Measurements from ENCODE around the gene SSR1. TPM values are rescaled to one million over a fixed set of nuclear protein-coding genes. Genes with fewer than 3 reads are reported as not detected.
A peak's percentile ranks its signal among the peaks of the same experiment; 100 is the strongest.

Gene SSR1
- total and polyA plus RNA-seq, 9 of the 15 experiments (the other 6 are each of a cell fraction or from before 2014, with no cell fraction given) = 87.7 to 220 (median 144) TPM

DNA sequence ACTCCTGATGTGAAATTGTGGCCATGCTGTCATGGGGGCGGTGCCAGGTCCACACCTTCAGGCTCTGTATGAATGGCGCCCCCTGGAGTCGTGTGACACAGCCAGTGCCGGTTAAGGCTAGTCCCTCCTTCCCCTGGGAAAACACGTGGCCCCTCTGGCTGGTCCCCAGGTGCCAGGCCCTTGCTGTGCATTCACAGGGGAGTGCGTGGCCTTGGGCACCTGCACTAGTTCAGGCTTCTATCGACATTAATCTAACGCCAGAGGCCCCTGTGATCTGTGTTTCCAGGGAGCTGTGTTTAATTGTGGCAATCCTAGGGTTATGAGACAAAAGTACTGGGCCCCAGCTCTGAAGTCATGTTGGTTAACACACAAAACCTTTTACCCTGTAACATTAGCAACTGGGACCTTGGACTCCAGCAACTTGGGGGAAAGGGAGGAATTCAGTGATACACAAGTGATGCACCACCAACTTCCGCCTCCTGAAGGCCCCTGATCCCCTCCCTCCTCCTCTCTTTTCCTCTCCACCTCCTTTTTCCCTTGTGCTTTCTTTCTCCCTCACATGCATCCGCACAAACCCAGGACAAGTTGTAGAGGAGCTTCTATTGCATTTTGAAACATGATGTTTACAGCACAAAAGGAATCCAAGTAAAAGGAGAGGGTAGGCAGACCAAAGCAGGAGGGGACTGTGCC lies 74.0 kb downstream of the SSR1 start (continued):
- TF ChIP-seq, protein P1, sequence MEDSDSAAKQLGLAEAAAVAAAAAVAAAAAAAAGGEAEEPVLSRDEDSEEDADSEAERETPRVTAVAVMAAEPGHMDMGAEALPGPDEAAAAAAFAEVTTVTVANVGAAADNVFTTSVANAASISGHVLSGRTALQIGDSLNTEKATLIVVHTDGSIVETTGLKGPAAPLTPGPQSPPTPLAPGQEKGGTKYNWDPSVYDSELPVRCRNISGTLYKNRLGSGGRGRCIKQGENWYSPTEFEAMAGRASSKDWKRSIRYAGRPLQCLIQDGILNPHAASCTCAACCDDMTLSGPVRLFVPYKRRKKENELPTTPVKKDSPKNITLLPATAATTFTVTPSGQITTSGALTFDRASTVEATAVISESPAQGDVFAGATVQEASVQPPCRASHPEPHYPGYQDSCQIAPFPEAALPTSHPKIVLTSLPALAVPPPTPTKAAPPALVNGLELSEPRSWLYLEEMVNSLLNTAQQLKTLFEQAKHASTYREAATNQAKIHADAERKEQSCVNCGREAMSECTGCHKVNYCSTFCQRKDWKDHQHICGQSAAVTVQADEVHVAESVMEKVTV (CRISPR knock-in tag; IDR thresholded peaks at IDR 0.05) = peak; percentile 65
- TF ChIP-seq, protein P2, sequence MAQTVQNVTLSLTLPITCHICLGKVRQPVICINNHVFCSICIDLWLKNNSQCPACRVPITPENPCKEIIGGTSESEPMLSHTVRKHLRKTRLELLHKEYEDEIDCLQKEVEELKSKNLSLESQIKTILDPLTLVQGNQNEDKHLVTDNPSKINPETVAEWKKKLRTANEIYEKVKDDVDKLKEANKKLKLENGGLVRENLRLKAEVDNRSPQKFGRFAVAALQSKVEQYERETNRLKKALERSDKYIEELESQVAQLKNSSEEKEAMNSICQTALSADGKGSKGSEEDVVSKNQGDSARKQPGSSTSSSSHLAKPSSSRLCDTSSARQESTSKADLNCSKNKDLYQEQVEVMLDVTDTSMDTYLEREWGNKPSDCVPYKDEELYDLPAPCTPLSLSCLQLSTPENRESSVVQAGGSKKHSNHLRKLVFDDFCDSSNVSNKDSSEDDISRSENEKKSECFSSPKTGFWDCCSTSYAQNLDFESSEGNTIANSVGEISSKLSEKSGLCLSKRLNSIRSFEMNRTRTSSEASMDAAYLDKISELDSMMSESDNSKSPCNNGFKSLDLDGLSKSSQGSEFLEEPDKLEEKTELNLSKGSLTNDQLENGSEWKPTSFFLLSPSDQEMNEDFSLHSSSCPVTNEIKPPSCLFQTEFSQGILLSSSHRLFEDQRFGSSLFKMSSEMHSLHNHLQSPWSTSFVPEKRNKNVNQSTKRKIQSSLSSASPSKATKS (CRISPR knock-in tag; IDR thresholded peaks at IDR 0.05) = no peak
- TF ChIP-seq TCFL5 (CRISPR knock-in tag; conservative IDR thresholded peaks at IDR 0.05) = no peak
- TF ChIP-seq PRPF4 (IDR thresholded peaks at IDR 0.05; ENCODE audit: insufficient read depth, low read depth, low read length, poor library complexity, severe bottlenecking) = no peak

DNA sequence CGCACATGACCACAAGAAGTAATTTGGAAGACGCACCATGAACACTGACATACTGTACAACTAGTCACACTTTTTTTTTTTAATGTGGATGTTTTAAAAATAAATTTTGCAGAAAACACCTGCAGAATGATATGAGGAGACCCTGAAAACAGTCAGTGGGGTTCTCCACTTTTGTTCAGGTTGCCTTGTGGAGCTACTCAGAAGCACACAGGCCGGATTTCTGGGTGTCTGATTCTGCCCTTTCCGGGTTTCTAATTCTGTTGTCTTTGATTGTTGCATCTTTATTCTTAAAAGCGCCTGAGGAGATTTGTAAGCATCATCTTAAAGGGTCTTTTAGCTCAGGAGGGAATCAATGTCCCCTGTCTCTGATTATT lies 74.5 kb downstream of the SSR1 start:
- CTCF ChIA-PET (ENCODE audit: low intra/inter-chr PET ratio) = interaction anchor here (0.7 to 1.7 kb wide), 3 partner anchors 479 to 562 kb away, joined by 4 to 11 read pairs (median 7); no protein-coding TSS in a partner anchor
- Histone ChIP-seq H3K9ac (ENCODE audit: insufficient read depth in 1 of 2, low read depth in 2 of 2, low read length in 2 of 2) (peak overlapping the region in 1 of 2 experiments; percentile 18; a peak in 1 of 4 replicates), H3K4me3 (no peak overlapping the region), H3K79me2 (ENCODE audit: control insufficient read depth, insufficient read depth, low read length) (peaks cover 83% of the 10 kb centered on the region), H3K9me1 (ENCODE audit: control insufficient read depth, insufficient read depth, low read length) (peaks cover 2% of the 10 kb centered on the region), H3K27me3 (ENCODE audit: control insufficient read depth in 2 of 2, insufficient read depth in 2 of 2, low read length in 2 of 2) (no peaks in the 10 kb centered on the region), H2AFZ (ENCODE audit: low read depth, low read length) (no peak overlapping the region), H3K4me1 (replicated peaks in 1 of 2; ENCODE audit: control insufficient read depth in 2 of 2, insufficient read depth in 2 of 2, low read length in 2 of 2) (peaks cover 30 to 32% of the 10 kb centered on the region in 2 experiments), H3K36me3 (ENCODE audit: control insufficient read depth, insufficient read depth, low read length) (peaks cover 90% of the 10 kb centered on the region), H4K20me1 (replicated peaks; ENCODE audit: control insufficient read depth, insufficient read depth, low read length) (0 out of 2 replicates have a peak, but pooled peaks cover 5% of the 10 kb centered on the region), H3K9me3 (replicated peaks; ENCODE audit: control insufficient read depth, insufficient read depth, low read depth, low read length) (no peaks in the 10 kb centered on the region), H3K27ac (ENCODE audit: extremely low read depth, low read depth, low read length) (no peak overlapping the region), H3K4me2 (ENCODE audit: insufficient read depth, low read length) (no peak overlapping the region)
- DNase-seq (ENCODE audit: extremely low read depth in 1 of 4, low spot score in 3 of 4) (no peak), FAIRE-seq (no peak), ATAC-seq (no peak)
- no TSS peak for BruUV-seq (replicated peaks)
- intact Hi-C loops (cut with micrococcal nuclease) = loop anchor here (5.0 to 10.0 kb wide), 2 partner anchors 131 to 224 kb away; partner anchors contain the start of gene RREB1
- in situ Hi-C loops (cut with MboI) = loop anchor here (25.0 kb wide), 1 partner anchor 551 kb away; no protein-coding TSS in a partner anchor
- 74% methylated on average over 5 of the region's 5 CpGs for WGBS (ENCODE audit: insufficient coverage, low coverage, missing lambda C conversion rate)
- no peak for TF ChIP-seq PHF20 (IDR thresholded peaks at IDR 0.05; ENCODE audit: partially characterized antibody)
- no peak for TF ChIP-seq NFATC3 (IDR thresholded peaks at IDR 0.05)
- POLR2A ChIA-PET = interaction anchor here (0.6 to 1.0 kb wide), 3 partner anchors 60 to 454 kb away, joined by 3 to 4 read pairs (median 4); no protein-coding TSS in a partner anchor
